H54 (cell line): ENCODE data around the gene IGFBP2.
A peak's percentile ranks its signal among the peaks of the same experiment; 100 is the strongest.

Experiments used
- DNase-seq: peaks from one replicate; pipeline ENCODE4 v3.0.0; 2011; ENCODE audit warnings: low spot score, mixed read lengths; ENCODE audit not compliant: insufficient read length
- FAIRE-seq: peaks from 3 replicates; lab custom pipeline; 2011; peaks lifted over from hg19 to GRCh38; lab: Jason Lieb, UNC
- POLR2A ChIP-seq: IDR thresholded peaks from 2 replicates; pipeline ENCODE4 v1.6.1; 2011; ENCODE audit warnings: low read depth, mild to moderate bottlenecking, low read length

The IGFBP2 gene

GRCh38 chr2:216696751-216697560 lies 63.7 kb downstream of the IGFBP2 start:
- DNase-seq (no peak), FAIRE-seq (no peak)
- no peak for TF ChIP-seq POLR2A

GRCh38 chr2:216698293-216698692 lies 65.1 kb downstream of the IGFBP2 start:
- no peak for FAIRE-seq
- TF ChIP-seq POLR2A = no peak
- no peak for DNase-seq

GRCh38 chr2:216698895-216699294 lies 65.7 kb downstream of the IGFBP2 start:
- FAIRE-seq = peak; percentile 78
- TF ChIP-seq POLR2A = no peak
- peak; percentile 54 for DNase-seq

- FAIRE-seq (no peak), DNase-seq (no peak)
- TF ChIP-seq POLR2A = no peak
Measured at GRCh38 chr2:216700088-216700567, 66.9 kb downstream of the IGFBP2 start.

- DNase-seq (no peak), FAIRE-seq (no peak)
- TF ChIP-seq POLR2A = no peak
Measured at GRCh38 chr2:216700781-216701180, 67.6 kb downstream of the IGFBP2 start.

GRCh38 chr2:216701544-216701943 lies 68.3 kb downstream of the IGFBP2 start:
- TF ChIP-seq POLR2A = no peak
- no peak for FAIRE-seq
- DNase-seq = no peak

GRCh38 chr2:216702756-216703155 lies 69.5 kb downstream of the IGFBP2 start:
- no peak for TF ChIP-seq POLR2A
- FAIRE-seq = no peak

GRCh38 chr2:216710551-216711301 lies 77.5 kb downstream of the IGFBP2 start:
- TF ChIP-seq POLR2A = no peak
- FAIRE-seq = no peak
- no peak for DNase-seq

More at GRCh38 chr2:216702756-216703155, 69.5 kb downstream of the IGFBP2 start:
- DNase-seq = no peak

GRCh38 chr2:216711348-216711747 lies 78.1 kb downstream of the IGFBP2 start:
- FAIRE-seq (no peak), DNase-seq (no peak)
- no peak for TF ChIP-seq POLR2A

GRCh38 chr2:216713691-216714336 lies 80.6 kb downstream of the IGFBP2 start:
- no peak for TF ChIP-seq POLR2A
- DNase-seq = peak; percentile 51
- FAIRE-seq = no peak
